NCI-H748 (cell line): ENCODE results near the gene AGER.
"Not testable (repeated sequence)": the region's sequence is repeated elsewhere in the genome, so short reads cannot be mapped to it uniquely, and the experiment has no call there.

Experiments used
- DNase-seq: peaks from one replicate; lab custom pipeline; 2025; ENCODE audit not compliant: unreplicated experiment; lab: John Stamatoyannopoulos, UW

The AGER gene

DNA sequence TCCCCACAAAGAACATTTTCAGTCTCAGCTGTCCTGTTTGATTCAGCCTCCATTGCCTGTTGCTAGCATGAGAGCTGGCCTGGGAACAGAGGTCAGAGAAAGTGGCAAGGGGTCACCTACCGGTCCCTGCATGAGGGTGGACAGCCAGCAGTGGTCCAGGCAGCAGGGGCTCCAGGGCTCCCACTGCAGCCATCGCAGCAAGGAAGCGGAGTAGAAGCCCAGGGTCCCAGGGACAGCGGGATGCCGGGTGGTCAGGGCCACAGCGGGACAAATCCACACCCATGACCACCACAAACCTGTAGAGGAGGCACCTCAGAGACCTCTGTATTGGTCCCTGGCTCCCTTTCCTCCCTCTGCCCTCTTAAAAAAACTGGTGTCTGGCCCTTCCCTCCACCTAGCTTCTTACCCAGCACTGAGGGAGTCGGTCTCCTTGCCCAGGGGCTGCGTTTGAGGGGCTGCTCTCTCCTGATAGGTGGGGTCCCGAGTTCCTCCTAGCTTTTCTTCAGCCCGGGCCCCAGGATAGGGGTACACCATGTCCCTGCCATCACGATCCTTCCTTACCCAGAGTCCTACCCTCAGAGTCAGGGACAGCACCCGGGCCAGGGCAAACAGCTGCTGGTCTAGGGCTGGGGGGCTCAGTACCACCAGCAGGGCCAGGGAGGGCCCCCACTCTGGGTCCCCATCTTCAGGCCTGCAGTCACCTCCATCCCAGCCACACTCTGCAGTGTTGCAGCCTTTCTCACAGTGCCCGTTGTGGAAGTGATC is 16.8 kb upstream of the AGER start:
- no peak for DNase-seq

DNA sequence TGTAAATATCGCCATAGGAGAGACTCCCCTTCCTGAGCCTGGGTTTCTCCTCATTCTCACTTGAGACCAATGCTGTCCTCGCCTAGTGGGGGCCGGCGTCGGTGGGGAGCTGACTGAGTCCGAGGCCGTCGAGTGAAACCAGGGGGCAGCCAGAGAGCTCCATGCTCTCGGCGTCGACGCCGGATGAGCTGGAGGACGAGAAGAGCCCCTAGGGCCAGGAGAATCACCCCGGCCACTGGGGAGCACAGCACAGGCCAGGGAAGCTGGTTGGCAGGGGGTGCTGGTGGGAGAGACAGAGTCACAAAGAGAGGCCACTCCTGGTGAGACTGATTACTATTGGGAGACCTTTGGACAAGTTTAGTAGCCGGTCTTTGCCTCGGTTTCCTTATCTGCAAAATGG is 14.8 kb upstream of the AGER start:
- DNase-seq: no peak

DNA sequence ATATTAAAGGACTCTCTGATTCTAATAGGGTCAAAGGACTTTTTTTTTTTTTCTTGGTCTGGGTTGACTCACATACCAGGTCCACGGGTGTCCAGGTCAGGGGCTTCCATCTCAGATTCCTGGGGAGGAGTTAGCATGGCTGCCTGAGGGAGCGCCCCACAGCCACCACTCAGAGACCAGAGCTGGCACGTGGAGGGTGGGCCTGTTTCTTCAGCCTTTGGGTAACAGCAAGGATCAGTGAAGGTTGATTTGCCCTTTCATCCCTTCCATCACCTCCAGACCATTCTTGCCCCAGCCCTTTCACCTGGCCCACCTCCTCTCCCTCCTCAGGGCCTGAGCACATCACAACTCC is 14.3 kb upstream of the AGER start:
- no peak for DNase-seq

- peak; percentile 75 for DNase-seq
Measured at GRCh38 chr6:32196682-32197616, 12.9 kb upstream of the AGER start.

DNA sequence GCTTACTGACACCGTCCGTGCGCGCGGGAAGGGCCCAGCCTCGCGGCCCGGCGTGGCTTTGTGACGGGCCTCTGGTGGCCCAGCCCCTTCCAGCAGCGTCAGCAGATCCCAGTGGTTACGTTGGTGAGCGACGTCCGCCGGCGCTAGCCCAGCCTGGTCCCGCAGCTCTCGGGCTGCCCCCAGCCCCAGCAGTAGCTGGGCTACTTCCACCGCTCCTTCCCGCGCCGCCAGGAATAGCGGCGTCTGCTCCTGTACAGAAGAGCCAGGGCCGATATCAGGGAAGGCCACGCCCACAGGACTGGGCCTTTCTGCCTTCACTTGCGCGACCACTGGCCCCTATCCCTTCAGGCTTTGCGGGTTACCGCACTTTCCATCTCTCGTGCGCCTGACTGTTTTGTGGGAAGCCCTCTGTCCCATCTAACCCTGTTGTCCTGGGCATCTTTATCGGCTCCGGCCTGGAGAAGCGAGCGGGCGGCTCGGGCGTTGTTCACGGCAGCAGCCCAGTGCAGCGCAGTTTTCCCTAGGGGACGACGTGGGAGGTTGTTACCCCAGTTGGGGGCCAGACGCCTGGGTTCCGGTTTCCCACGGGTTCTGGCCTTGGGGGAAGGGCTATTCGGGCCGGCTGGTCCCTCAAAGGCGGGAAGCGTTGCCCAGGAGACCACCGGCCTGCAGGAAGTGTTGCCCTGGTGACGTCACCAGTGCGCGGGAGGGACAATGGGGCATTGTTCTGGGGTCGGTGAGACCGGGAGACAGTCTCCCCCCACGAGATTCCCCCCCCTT is 12.0 kb upstream of the AGER start:
- peak; percentile 99 for DNase-seq

- peak; percentile 100 for DNase-seq
Measured at GRCh38 chr6:32195652-32195901, 11.5 kb upstream of the AGER start.

- peak; percentile 51 for DNase-seq
Measured at GRCh38 chr6:32194825-32195651, 11.0 kb upstream of the AGER start.

DNA sequence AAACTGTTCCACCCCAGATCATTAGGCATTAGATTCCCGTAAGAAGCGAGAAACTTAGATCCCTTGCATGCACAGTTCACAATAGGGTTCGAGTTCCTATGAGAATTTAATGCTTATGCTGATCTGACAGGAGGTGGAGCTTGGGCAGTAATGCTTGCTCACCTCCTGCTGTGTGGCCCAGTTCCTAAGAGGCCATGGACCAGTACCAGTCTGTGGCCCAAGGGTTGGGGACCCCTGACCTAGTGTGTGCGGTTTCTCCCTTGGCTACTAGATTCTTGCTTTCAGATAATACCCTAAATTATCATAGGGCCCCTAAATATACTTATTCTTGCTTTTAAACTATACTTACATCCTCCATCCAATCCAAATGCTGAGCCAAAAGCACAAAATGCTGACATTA is 10.3 kb upstream of the AGER start:
- no peak for DNase-seq

GRCh38 chr6:32193096-32193495 is 9.0 kb upstream of the AGER start:
- not testable (repeated sequence) for DNase-seq

GRCh38 chr6:32192608-32193039 is 8.6 kb upstream of the AGER start, which contains the start of gene GPSM3:
Gene GPSM3, minus strand, starts transcription at chr6:32192643. Its CDS starts 130 bp downstream, at chr6:32192513.
- peak; percentile 36 for DNase-seq

GRCh38 chr6:32191696-32192607 is 7.9 kb upstream of the AGER start:
- DNase-seq: no peak

DNA sequence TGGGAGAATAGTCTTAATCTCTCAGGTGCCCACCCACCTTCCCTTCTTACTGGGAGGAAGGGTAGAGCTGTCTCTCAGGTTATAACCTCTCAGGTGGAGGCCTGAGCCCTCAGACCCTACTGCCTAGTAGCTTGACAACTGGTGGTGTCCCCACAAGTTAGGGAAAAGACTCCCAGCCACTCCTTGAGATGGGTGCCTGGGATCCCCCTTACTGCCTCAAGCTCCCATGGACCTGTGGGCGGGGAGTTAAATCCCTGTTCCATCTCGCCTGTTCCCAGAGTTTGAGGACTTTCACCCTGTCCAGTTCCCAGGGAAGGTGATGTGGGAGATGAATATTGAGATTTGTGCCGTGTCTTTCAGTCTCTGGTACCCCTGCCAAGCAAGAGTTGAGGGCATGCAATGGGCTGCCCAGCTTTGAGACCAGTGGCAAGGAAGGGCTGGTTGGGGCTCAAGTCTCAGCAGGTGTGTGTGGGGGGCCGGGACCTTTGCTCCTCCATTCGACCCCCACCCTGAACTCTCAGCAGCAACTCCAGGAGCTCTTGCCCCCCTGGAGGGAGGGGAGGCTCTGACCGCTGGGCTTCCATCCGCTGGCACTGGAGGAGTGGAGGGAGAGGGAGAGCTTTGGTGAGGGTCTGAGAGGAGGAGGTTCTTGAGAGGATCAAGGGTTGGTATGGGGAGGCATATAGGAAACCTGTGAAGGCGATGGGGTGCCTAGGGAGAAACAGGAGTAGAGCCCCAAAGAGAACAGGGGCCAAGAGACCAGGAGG is 7.0 kb upstream of the AGER start:
- no peak for DNase-seq

DNA sequence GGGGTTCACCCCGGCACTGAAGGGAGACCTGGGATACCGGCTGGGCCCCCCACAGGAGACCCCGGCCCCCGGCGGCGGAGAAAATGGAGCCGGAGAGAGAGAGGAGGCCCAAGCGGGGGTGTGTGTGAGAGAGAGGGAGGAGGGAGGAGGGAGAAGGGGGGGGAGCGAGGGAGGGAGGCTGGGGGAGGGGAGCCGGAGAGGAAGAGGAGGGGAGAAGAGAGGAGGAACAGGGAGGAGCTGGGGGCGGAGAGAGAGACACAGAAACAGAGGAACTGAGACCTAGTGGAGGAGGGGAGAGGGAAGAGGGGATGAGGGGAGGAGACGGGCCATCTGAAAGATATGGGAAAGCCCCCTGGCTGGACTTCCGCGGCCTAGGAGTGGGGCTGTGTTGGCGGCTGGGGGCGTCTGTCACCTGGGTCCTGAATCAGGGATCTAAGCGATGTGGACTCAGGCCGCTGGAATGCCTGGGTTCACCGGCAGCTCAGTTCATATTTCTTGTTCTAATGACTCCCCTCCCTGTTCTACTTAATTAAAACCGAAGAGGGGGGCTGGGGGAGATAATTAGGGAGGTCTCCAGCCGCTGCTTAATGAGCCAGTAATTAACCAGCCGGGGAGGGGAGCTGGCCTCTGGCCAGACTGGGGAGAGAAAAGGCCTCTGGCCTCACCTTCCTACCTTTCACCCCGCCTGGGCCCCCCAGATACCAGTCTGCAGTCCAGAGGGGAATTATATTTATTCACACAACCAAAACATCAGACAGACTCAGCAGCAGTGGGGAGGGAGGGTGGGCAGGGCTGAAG is 6.2 kb upstream of the AGER start, which contains the start of gene PBX2:
Gene PBX2 (minus strand): TSS at position 149 of the 798 bp plus-strand sequence. CDS start 287 bp downstream, outside the sequence.
- DNase-seq: peak; percentile 94

GRCh38 chr6:32189742-32190053 is 5.6 kb upstream of the AGER start:
- no peak for DNase-seq

- no peak for DNase-seq
Measured at GRCh38 chr6:32189069-32189741, 5.2 kb upstream of the AGER start.

GRCh38 chr6:32188381-32189068 is 4.5 kb upstream of the AGER start:
- no peak for DNase-seq
